Bronchial epithelial cell (primary cell): ENCODE data around the gene PLPPR4. TPM values are rescaled to one million over a fixed set of nuclear protein-coding genes. Genes with fewer than 3 reads are reported as not detected.
"Not testable (repeated sequence)": the region's sequence is repeated elsewhere in the genome, so short reads cannot be mapped to it uniquely, and the experiment has no call there.

Experiments used
- DNase-seq: peaks from one replicate; pipeline ENCODE4 v3.0.0-alpha.2; 2010; ENCODE audit warnings: low read depth
- FAIRE-seq: peaks from 2 replicates; lab custom pipeline; 2011; peaks lifted over from hg19 to GRCh38; lab: Jason Lieb, UNC
- H3K27me3 ChIP-seq: 2 replicates; pipeline ENCODE4 v1.5.1; 2011; ENCODE audit warnings: low read length; ENCODE audit not compliant: control insufficient read depth, insufficient read depth
- H3K36me3 ChIP-seq: 2 replicates; pipeline ENCODE4 v1.5.1; 2011; ENCODE audit warnings: low read length; ENCODE audit not compliant: control insufficient read depth, insufficient read depth
- H3K4me3 ChIP-seq: 2 replicates; pipeline ENCODE4 v1.5.1; 2011; ENCODE audit warnings: mild to moderate bottlenecking, low read depth, low read length, control low read depth
- CTCF ChIP-seq: IDR thresholded peaks from 2 replicates; pipeline ENCODE4 v1.5.1; 2011; ENCODE audit warnings: mild to moderate bottlenecking, moderate library complexity, low read length, control low read depth, inconsistent platforms; ENCODE audit not compliant: insufficient read depth, severe bottlenecking
- total RNA-seq: library from RNA; depleted of rRNA; stranded (reverse); fragments of >200 nt; gene quantifications from 2 replicates; pipeline ENCODE4 v1.2.1, GENCODE V29; 2014

The PLPPR4 gene
- total RNA-seq, 1 donor from 2014 or later: not detected

- H3K27me3 ChIP-seq: no peaks in the 10 kb centered on the region
- no peak overlapping the region for H3K4me3 ChIP-seq
- FAIRE-seq (no peak), DNase-seq (no peak)
- no peaks in the 10 kb centered on the region for H3K36me3 ChIP-seq
- no peak for TF ChIP-seq CTCF
Measured at GRCh38 chr1:99251308-99251707, 13.0 kb upstream of the PLPPR4 start.

- FAIRE-seq (no peak), DNase-seq (no peak)
- H3K36me3 ChIP-seq: no peaks in the 10 kb centered on the region
- no peak overlapping the region for H3K4me3 ChIP-seq
- no peak for TF ChIP-seq CTCF
- H3K27me3 ChIP-seq: no peaks in the 10 kb centered on the region
Measured at GRCh38 chr1:99252630-99253029, 11.7 kb upstream of the PLPPR4 start.

- not testable (repeated sequence) for H3K27me3 ChIP-seq, FAIRE-seq, DNase-seq, H3K4me3 ChIP-seq, H3K36me3 ChIP-seq
Measured at GRCh38 chr1:99260402-99260801, 3.9 kb upstream of the PLPPR4 start.

GRCh38 chr1:99265124-99265523, 832 bp downstream of the PLPPR4 start:
- Histone ChIP-seq H3K27me3 (peaks cover 5% of the 10 kb centered on the region), H3K36me3 (no peaks in the 10 kb centered on the region), H3K4me3 (no peak overlapping the region)
- FAIRE-seq (no peak), DNase-seq (no peak)
- no peak for TF ChIP-seq CTCF

- FAIRE-seq: no peak
- TF ChIP-seq CTCF: no peak
- H3K4me3 ChIP-seq: no peak overlapping the region
- peak; percentile 21 for DNase-seq
- peaks cover 5% of the 10 kb centered on the region for H3K27me3 ChIP-seq
- H3K36me3 ChIP-seq: no peaks in the 10 kb centered on the region
Measured at GRCh38 chr1:99266726-99267125, 2.4 kb downstream of the PLPPR4 start.

- FAIRE-seq (no peak), DNase-seq (no peak)
- Histone ChIP-seq H3K4me3 (no peak overlapping the region), H3K36me3 (no peaks in the 10 kb centered on the region), H3K27me3 (peaks cover 5% of the 10 kb centered on the region)
- TF ChIP-seq CTCF: no peak
Measured at GRCh38 chr1:99268021-99268420, 3.7 kb downstream of the PLPPR4 start.
